H9 (cell line): ENCODE measurements around the gene PGS1. TPM values are rescaled to one million over a fixed set of nuclear protein-coding genes. Genes with fewer than 3 reads are reported as not detected.

Experiments
- DNase-seq: peaks from one replicate; pipeline ENCODE4 v3.0.0-alpha.2; 2017
- H2AFZ ChIP-seq: one replicate; pipeline ENCODE4 v1.6.1; 2013; ENCODE audit warnings: mild to moderate bottlenecking, low read length, control low read depth, moderate library complexity
- H2AK5ac ChIP-seq: 2 replicates; pipeline ENCODE4 v1.6.1; 2013; ENCODE audit warnings: low read length, control low read depth, mixed read lengths; ENCODE audit not compliant: insufficient read length
- H2BK120ac ChIP-seq: one replicate; pipeline ENCODE4 v1.6.1; 2013; ENCODE audit warnings: low read depth, mild to moderate bottlenecking, low read length, control low read depth, inconsistent platforms; ENCODE audit not compliant: poor library complexity, severe bottlenecking
- H2BK12ac ChIP-seq: 2 replicates; pipeline ENCODE4 v1.6.1; 2013; ENCODE audit warnings: low read length, control low read depth, mixed read lengths, low read depth; ENCODE audit not compliant: insufficient read length
- H2BK15ac ChIP-seq: 2 replicates; pipeline ENCODE4 v1.6.1; 2013; ENCODE audit warnings: low read depth, low read length, control low read depth
- H2BK20ac ChIP-seq: one replicate; pipeline ENCODE4 v1.6.1; 2013; ENCODE audit warnings: low read depth, mild to moderate bottlenecking, low read length, control low read depth, inconsistent platforms; ENCODE audit not compliant: poor library complexity, severe bottlenecking
- H2BK5ac ChIP-seq: 2 replicates; pipeline ENCODE4 v1.6.1; 2013; ENCODE audit warnings: low read length, control low read depth, mixed read lengths; ENCODE audit not compliant: insufficient read length
- H3K14ac ChIP-seq: 2 replicates; pipeline ENCODE4 v1.6.1; 2013; ENCODE audit warnings: low read length, control low read depth; ENCODE audit not compliant: insufficient read depth
- H3K18ac ChIP-seq: 2 replicates; pipeline ENCODE4 v1.6.1; 2013; ENCODE audit warnings: low read depth, mild to moderate bottlenecking, mixed read lengths, low read length, control low read depth; ENCODE audit not compliant: insufficient read length
- H3K23ac ChIP-seq: 2 replicates; pipeline ENCODE4 v1.6.1; 2013; ENCODE audit warnings: low read length, control low read depth, mixed read lengths, low read depth; ENCODE audit not compliant: insufficient read length
- H3K23me2 ChIP-seq: 2 replicates; pipeline ENCODE4 v1.6.1; 2013; ENCODE audit warnings: low read depth, mild to moderate bottlenecking, mixed read lengths, low read length, control low read depth; ENCODE audit not compliant: insufficient read length, poor library complexity, severe bottlenecking
- H3K27ac ChIP-seq: 2 replicates; pipeline ENCODE4 v1.5.1; 2013; ENCODE audit warnings: low read length, control low read depth, mixed read lengths, low read depth; ENCODE audit not compliant: insufficient read length
- H3K27me3 ChIP-seq: 2 replicates; pipeline ENCODE4 v1.6.1; 2013; ENCODE audit warnings: low read length, control low read depth, inconsistent platforms; ENCODE audit not compliant: insufficient read depth
- H3K4ac ChIP-seq: 2 replicates; pipeline ENCODE4 v1.6.1; 2013; ENCODE audit warnings: low read depth, mild to moderate bottlenecking, control low read depth, inconsistent platforms, low read length, moderate library complexity
- H3K4me1 ChIP-seq: 2 replicates; pipeline ENCODE4 v1.6.1; 2013; ENCODE audit warnings: low read length, control low read depth, inconsistent platforms; ENCODE audit not compliant: insufficient read depth
- H3K4me2 ChIP-seq: 2 replicates; pipeline ENCODE4 v1.6.1; 2013; ENCODE audit warnings: low read length, control low read depth, mixed read lengths; ENCODE audit not compliant: insufficient read length, insufficient read depth
- H3K56ac ChIP-seq: 2 replicates; pipeline ENCODE4 v1.6.1; 2013; ENCODE audit warnings: low read depth, mild to moderate bottlenecking, mixed read lengths, low read length, control low read depth; ENCODE audit not compliant: insufficient read length
- H3K79me1 ChIP-seq: 2 replicates; pipeline ENCODE4 v1.6.1; 2013; ENCODE audit warnings: low read depth, mild to moderate bottlenecking, moderate library complexity, low read length, control low read depth, inconsistent platforms; ENCODE audit not compliant: insufficient read depth, poor library complexity, severe bottlenecking
- H3K79me2 ChIP-seq: 2 replicates; pipeline ENCODE4 v1.6.1; 2013; ENCODE audit warnings: low read length, control low read depth, inconsistent platforms; ENCODE audit not compliant: insufficient read depth
- H3K9ac ChIP-seq: 2 replicates; pipeline ENCODE4 v1.6.1; 2013; ENCODE audit warnings: low read length, control low read depth, mixed read lengths; ENCODE audit not compliant: insufficient read length; ENCODE audit errors: extremely low read depth
- H3K9me3 ChIP-seq: one replicate; pipeline ENCODE4 v1.6.1; 2013; ENCODE audit warnings: low read depth, low read length, inconsistent platforms; ENCODE audit not compliant: control insufficient read depth
- H3T11ph ChIP-seq: one replicate; pipeline ENCODE4 v1.6.1; 2013; ENCODE audit warnings: mild to moderate bottlenecking, low read length, control low read depth, inconsistent platforms
- H4K20me1 ChIP-seq: one replicate; pipeline ENCODE4 v1.6.1; 2013; ENCODE audit not compliant: control insufficient read depth, insufficient read length, insufficient read depth
- H4K5ac ChIP-seq: 2 replicates; pipeline ENCODE4 v1.6.1; 2013; ENCODE audit warnings: low read depth, mild to moderate bottlenecking, mixed read lengths, low read length, control low read depth; ENCODE audit not compliant: insufficient read length
- H4K8ac ChIP-seq: replicated peaks from 2 replicates; pipeline ENCODE4 v1.6.1; 2013; ENCODE audit warnings: low read length, control low read depth, mixed read lengths, low read depth; ENCODE audit not compliant: insufficient read length
- H4K91ac ChIP-seq: 2 replicates; pipeline ENCODE4 v1.6.1; 2013; ENCODE audit warnings: low read depth, mild to moderate bottlenecking, moderate library complexity, mixed read lengths, low read length, control low read depth; ENCODE audit not compliant: insufficient read length
- H3K27ac Mint-ChIP-seq, 3 experiments: 2 replicates in 2 of 3; 3 replicates in 1 of 3; pipeline ENCODE4 v1.8.0; 2020 to 2021; ENCODE audit warnings: mixed read lengths in 3 of 3, mild to moderate bottlenecking in 1 of 3, moderate library complexity in 1 of 3
- H3K27me3 Mint-ChIP-seq: 2 replicates; pipeline ENCODE4 v1.8.0; 2021; ENCODE audit warnings: low read depth, mild to moderate bottlenecking, moderate library complexity, mixed read lengths
- H3K36me3 Mint-ChIP-seq, 3 experiments: 2 replicates in 2 of 3; 3 replicates in 1 of 3; pipeline ENCODE4 v1.8.0; 2020 to 2021; ENCODE audit warnings: low read depth in 3 of 3, mixed read lengths in 3 of 3; ENCODE audit not compliant: insufficient read depth in 1 of 3
- H3K4me1 Mint-ChIP-seq, 2 experiments: 2 replicates each; pipeline ENCODE4 v1.8.0; 2020; ENCODE audit warnings: mixed read lengths in 2 of 2
- H3K4me3 Mint-ChIP-seq, 2 experiments: 2 replicates in 1 of 2; 3 replicates in 1 of 2; pipeline ENCODE4 v1.8.0; 2020 to 2021; ENCODE audit warnings: mild to moderate bottlenecking in 2 of 2, mixed read lengths in 2 of 2, moderate library complexity in 1 of 2
- H3K9me3 Mint-ChIP-seq, 2 experiments: 2 replicates in 1 of 2; 3 replicates in 1 of 2; pipeline ENCODE4 v1.8.0; 2020; ENCODE audit warnings: mild to moderate bottlenecking in 2 of 2, mixed read lengths in 2 of 2, moderate library complexity in 1 of 2
- WGBS: extraction: QIAGEN DNeasy Blood & Tissue Kit; methylation state at CpG from one replicate; pipeline ENCODE4 v1.1.7; 2013; ENCODE audit warnings: missing lambda C conversion rate, low lambda C conversion rate, mixed read lengths; ENCODE audit not compliant: insufficient read length; ENCODE audit errors: extremely low coverage; 5-methylcytosine and 5-hydroxymethylcytosine counted together
- total RNA-seq: library from RNA; stranded (reverse); gene quantifications from 2 replicates; pipeline ENCODE4 v1.2.1, GENCODE V29; 2021
- TF ChIP-seq, protein P1 (sequence below): fragments of 200-600 bp; sonication (generic); conservative IDR thresholded peaks from 3 replicates; pipeline ENCODE4 v1.8.0; 2021; ENCODE audit warnings: antibody characterized with exemption, mild to moderate bottlenecking

The PGS1 gene
- total RNA-seq, 1 experiment from 2014 or later = 45.7 TPM

- H3K4me2 ChIP-seq = no peak overlapping the region
- H3K18ac ChIP-seq = no peak overlapping the region
- no peak overlapping the region; the same call in 1 of the 2 replicates for H3K14ac ChIP-seq
- no peaks in the 10 kb centered on the region for H3K27me3 Mint-ChIP-seq
- H3K27ac Mint-ChIP-seq = peak overlapping the region; percentile 31 to 90 (median 70); a peak in 3 of 7 replicates
- no peaks in the 10 kb centered on the region for H3K9me3 ChIP-seq
- peaks cover 2% of the 10 kb centered on the region for H4K20me1 ChIP-seq
- H3T11ph ChIP-seq = no peak overlapping the region
- no peak overlapping the region for H3K23ac ChIP-seq
- H2BK120ac ChIP-seq = no peak overlapping the region
- H4K91ac ChIP-seq = no peak overlapping the region
- H2BK12ac ChIP-seq = no peak overlapping the region
- H2BK5ac ChIP-seq = no peak overlapping the region
- no CpG with 5 or more reads among the region's 24 CpGs for WGBS
- H2BK20ac ChIP-seq = no peak overlapping the region
- H3K4ac ChIP-seq = no peak overlapping the region
- H2BK15ac ChIP-seq = no peak overlapping the region
- H4K8ac ChIP-seq = no peak overlapping the region
- H3K4me3 Mint-ChIP-seq = peak overlapping the region in 1 of 2 experiments; percentile 14; a peak in 1 of 5 replicates
- no peaks in the 10 kb centered on the region for H3K79me2 ChIP-seq
- H4K5ac ChIP-seq = no peak overlapping the region
- H2AFZ ChIP-seq = no peak overlapping the region
- H3K56ac ChIP-seq = no peak overlapping the region
- H2AK5ac ChIP-seq = no peak overlapping the region
- TF ChIP-seq, protein P1, sequence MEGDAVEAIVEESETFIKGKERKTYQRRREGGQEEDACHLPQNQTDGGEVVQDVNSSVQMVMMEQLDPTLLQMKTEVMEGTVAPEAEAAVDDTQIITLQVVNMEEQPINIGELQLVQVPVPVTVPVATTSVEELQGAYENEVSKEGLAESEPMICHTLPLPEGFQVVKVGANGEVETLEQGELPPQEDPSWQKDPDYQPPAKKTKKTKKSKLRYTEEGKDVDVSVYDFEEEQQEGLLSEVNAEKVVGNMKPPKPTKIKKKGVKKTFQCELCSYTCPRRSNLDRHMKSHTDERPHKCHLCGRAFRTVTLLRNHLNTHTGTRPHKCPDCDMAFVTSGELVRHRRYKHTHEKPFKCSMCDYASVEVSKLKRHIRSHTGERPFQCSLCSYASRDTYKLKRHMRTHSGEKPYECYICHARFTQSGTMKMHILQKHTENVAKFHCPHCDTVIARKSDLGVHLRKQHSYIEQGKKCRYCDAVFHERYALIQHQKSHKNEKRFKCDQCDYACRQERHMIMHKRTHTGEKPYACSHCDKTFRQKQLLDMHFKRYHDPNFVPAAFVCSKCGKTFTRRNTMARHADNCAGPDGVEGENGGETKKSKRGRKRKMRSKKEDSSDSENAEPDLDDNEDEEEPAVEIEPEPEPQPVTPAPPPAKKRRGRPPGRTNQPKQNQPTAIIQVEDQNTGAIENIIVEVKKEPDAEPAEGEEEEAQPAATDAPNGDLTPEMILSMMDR = peak; percentile 99
- no peaks in the 10 kb centered on the region for H3K79me1 ChIP-seq
- peak; percentile 92 for DNase-seq
- H3K4me1 ChIP-seq = no peaks in the 10 kb centered on the region
- H3K9me3 Mint-ChIP-seq = no peaks in the 10 kb centered on the region
- H3K23me2 ChIP-seq = no peaks in the 10 kb centered on the region
- H3K4me1 Mint-ChIP-seq = peaks cover 5 to 10% of the 10 kb centered on the region in 2 experiments
- no peak overlapping the region for H3K27ac ChIP-seq
- H3K27me3 ChIP-seq = no peaks in the 10 kb centered on the region
- H3K9ac ChIP-seq = no peak overlapping the region
- H3K36me3 Mint-ChIP-seq = peaks cover 31 to 65% (median 60%) of the 10 kb centered on the region in 3 experiments
These were observed 43.3 kb downstream of the PGS1 start for GRCh38 chr17:78421534-78422266.
